Right ventricle myocardium inferior (tissue), 1 donor: ENCODE measurements around the gene C11orf21. TPM values are rescaled to one million over a fixed set of nuclear protein-coding genes. Genes with fewer than 3 reads are reported as not detected.
A peak's percentile ranks its signal among the peaks of the same experiment; 100 is the strongest.

Source experiments
- ATAC-seq: fragments of 200-7000 bp; cut with Tn5 transposase; one replicate; pipeline ENCODE4 v1.9.1; 2020; ENCODE audit warnings: mild to moderate bottlenecking, moderate library complexity
- DNase-seq: peaks from one replicate; pipeline ENCODE4 v3.0.0; 2021; ENCODE audit errors: missing footprints
- intact Hi-C: fragments of 100-400 bp; cut with DNase I; formaldehyde crosslinking; loops from one replicate; pipeline ENCODE4 v1.11.0; 2022
- total RNA-seq: library from RNA; stranded (reverse); fragmentation: NEBNext Ultra II Directional; extraction: Animal tissue kit (Norgen Biotek cat#: 25700); gene quantifications from one replicate; pipeline ENCODE4 v1.2.1, GENCODE V29; 2021
- donor health status: DM: no; HTN: yes; CAD: no; lungs with severe emphysema.

C11orf21 gene
- total RNA-seq, 1 donor from 2014 or later, result 47.1 TPM

DNA sequence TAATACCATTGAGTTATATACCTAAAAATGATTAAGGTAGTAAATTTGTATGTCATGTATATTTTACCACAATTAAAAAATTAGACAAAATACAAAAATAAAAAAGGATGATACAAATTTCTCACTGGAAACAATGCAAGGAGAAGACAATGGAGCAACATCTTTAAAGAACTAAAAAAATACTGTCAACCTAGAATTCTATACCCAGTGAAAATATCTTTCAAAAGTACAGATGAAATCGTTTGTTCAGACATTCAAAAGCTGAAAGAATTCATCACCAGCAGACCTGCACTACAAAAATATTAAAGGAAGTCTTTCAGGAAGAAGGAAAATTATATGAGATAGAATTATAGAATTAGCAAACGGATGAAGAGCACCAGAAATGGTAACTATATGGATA is 21.5 kb downstream of the C11orf21 start:
- intact Hi-C loops, result no loop called here
- ATAC-seq (no peak), DNase-seq (no peak)

DNA sequence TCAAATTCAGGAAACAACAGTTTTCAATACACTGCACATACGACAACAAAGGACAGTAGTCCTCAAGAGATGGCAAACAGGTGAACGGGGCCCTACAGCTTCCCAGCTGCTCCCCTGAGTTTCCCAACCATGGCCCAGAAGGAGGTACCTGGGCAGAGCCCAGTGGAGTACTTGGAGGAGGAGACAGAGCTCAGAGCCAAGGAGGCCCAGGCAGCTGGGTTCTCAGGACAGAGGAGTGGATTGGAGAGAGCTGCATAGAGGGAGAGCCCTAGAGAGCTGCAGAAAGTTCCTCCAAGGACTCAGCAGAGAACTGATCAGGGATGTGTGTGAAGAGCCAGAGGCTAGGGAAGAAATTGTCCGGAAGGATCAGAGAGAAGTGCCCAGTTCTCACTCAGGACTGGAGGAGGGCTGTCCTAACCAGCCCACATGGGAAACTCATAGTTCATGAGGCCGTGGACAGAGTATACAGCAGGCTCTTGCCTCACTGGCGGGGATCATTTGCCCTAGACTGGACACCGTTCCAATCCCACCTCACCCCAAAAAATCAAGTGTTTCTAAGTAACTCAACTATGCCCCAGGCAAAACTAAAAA is 23.7 kb downstream of the C11orf21 start:
- no peak for ATAC-seq
- DNase-seq, result no peak
- intact Hi-C loops, result no loop called here

DNA sequence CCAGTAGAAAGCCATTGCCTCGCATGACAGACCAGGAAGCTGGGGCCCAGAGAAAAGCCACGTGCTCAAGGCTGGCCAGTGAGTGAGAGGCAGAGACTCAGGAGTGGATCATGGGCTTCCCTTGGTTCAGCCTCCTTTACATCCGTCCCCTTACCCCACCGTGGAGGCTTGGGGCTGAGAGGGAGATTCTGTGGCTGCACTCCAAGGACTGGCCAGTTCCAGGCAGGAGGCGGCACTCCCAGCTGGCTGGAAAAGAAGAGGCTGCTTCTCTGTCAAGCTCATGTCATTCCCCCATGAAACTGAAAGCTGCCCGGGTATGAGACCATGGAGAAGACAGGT is 24.7 kb downstream of the C11orf21 start:
- intact Hi-C loops, result no loop called here
- ATAC-seq (no peak), DNase-seq (no peak)

DNA sequence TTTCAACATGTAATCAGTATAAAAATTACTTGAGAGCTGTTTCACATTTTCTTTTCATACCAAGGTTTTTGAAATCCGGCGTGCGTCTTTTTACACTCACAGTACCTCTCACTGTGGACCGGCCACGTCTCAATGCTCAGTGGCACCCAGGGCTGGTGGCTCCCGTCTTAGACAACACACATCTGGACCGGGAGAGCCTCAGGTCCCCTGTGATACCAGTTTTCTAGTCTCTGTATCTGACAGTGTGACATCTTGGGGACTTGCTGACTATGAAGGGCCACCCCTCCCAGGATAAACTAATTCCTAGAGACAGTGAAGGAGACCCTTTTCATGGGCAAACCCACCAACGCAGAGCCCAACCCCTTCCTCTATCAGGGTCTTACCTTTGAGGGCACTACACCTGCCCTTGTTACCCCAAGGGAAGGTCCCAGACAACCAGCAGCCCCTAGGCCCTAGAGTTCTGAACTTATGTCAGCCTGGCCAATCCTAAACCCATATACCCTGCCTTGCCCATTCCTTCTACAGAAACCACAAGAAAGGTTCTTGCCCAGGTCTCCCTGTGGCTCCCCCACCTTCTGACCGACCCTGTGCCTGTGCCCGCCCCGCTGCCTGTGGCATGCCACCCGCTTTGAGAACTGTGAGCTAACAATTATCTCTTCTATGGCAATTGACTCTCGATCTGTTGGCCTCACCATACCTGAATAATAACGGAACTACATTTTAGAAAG is 25.3 kb downstream of the C11orf21 start:
- no peak for DNase-seq
- intact Hi-C loops, result no loop called here
- ATAC-seq, result no peak

DNA sequence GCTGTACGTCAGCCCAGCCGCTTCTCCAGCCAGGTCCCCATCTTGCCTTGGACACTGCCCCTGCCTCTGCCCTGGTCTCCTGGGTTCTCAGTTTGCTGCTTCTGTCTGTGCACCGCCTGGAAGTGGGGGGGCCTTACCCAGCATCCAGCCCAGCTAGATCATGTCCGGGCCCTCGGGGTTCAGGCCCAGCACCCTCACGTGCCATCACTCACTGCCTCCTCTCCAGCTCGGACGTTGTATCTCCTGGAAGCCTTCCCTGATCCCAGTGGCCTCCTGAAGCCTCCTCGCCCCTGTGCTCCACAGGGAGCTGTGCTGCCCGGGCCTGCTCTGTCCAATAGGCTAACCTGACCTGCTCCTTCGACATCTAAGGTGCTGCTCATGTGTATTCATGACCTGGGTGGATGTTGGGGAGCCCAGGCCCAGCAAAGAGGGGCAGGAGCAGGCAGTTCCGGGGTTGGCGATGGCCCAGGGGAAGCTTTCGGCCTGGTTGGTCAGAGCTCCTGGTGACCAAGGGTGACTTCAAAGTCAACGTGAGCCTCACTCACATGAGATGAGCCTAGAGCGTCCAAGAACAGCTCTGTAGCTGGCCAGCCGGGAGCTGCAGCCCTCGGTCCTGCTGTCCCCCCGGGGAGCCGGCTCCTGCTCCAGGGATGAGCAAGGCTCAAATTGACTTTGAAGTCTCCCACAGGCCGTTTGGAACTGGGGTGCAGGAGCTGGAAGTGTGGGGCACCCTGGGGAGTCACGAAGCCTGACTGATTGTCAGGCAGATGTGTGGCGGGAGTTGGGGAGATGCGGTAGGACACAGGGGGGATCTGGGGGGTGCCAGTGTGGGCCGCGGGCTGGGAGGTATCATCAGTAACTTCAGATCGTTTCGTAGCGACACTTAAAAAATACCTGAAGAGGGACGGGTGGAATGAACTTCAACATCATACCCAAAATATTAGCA is 26.1 kb downstream of the C11orf21 start:
- intact Hi-C loops, result no loop called here
- DNase-seq (no peak), ATAC-seq (no peak)

DNA sequence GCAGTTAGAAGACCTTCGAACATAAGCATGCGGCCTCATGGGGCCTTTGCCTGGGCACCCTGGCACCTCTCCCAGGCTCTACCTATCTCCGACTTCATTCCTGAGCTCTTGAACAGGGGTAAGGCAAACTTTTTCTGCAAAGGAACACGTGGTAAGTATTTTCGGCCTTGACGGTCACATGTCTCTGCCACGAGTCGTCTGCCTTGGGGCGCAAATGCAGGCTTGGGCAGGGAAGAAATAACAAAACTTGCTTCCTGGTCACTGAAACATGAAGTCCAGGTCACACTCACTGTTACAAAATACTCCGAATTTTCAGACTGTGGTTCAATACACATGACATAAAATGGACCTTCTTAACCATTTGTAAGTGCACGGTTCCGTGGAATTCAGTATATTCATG is 27.9 kb downstream of the C11orf21 start:
- ATAC-seq (no peak), DNase-seq (no peak)
- intact Hi-C loops, result no loop called here

DNA sequence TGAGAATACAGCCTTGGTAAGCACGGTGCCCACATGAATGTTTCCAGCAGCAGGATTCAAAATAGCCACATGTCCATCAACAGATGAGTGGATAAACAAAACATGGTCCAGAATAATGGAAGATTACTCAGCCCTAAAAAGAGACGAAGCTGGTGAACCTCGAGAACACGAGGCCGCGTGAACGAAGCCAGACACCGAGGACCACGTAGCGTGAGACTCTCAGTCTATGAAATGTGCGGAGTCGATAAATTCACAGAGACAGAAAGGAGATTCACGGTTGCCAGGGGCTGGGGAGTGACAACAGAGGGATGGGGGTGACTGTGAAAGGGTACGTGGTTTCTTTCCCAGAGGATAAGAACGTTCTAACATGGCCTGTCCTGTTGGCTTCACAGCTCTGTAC is 28.4 kb downstream of the C11orf21 start:
- intact Hi-C loops, result no loop called here
- DNase-seq (no peak), ATAC-seq (no peak)

DNA sequence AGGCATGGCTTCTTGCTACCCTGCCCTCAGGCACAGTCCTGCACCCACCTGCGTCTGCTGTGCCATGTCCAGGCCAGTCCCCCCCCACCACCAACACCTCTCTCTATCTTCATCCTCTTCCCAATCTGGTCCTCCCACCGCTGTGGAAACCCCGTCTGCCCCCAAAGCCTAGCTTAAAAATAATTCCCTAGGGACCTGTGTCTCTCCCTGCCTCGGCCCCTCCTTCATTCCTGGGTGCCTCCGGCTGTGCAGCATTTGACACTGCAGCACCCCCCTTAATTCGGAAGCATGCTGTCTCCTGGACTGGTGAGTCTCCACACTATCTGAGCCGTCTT is 28.8 kb downstream of the C11orf21 start:
- ATAC-seq (no peak), DNase-seq (no peak)
- intact Hi-C loops, result no loop called here

DNA sequence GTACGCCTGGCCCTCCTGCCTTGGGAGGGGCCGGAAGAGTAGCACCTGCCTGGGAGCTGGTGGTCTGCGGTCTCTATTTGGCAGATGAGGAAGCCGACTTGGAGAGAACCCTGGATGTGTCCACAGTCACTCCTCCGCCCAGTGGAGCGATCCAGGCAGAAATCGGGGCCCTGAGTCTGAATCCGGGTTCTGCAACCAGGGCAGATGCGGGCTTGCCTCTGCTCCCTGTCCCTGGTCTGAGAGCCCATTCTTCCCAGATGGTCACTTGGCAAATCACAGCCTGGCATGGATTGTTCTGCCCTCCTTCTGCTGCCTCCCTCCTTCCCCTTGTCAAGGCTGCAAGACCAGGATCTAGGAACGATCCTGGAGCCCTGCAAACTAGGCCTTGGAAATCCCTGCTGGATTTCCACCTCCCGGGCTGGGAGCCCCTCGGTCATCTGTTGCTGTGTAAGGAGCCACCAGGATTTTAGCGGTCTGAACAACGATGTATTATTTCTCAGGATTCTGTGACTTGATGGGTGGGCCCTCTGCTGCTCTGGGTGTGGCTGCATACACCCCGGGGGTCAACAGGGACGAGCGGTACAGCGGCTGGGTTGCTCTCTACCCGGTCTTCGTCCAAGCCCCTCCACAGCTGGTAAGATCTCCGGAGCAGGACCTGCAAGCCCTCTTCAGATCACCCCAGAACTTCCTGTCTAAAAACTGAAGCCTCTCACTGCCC is 29.3 kb downstream of the C11orf21 start:
- no peak for DNase-seq

DNA sequence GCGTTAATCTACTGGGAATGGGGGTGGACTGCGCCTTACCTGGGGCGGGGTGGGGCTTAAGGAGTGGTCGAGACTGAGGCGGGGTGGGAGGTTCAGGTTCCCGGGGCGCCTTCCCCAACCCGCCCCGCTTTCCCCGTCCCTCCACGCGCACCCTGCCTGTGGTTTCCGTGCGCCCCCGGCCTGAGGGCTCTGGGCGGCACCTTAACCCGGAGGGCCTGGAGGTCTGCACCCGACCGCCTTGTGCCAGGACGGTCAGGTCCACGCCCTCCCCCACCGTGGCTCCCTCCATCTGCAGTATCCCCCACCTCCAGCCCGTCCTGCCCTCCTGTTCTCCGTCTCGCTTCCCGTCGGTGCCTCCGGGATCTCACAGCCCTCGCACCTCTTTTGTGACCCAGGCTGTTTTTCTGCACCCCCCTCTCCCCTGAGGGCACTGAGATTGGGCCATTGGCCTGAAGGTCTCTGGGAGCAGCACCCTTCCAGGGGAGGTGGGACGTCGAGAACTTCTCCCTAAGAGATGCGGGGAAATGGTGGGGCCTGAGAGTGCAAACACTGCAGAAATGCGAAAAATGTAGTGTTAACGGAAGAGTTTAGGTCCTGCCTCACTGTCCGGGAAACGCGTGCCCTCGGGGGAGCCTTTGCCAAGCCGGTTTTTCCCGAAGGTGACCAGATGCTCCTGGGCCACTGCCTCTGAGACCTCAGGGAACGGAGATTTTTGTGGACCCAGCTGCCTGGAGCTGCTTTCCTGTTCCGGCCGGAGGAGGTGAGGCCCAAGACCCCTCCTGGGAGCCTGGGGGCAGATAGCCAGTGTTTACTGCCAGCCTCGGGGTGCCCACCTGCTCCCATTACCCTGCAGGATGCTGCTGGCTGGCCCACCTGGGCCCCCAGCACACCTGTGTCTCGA is 30.1 kb downstream of the C11orf21 start:
- DNase-seq (no peak), ATAC-seq (no peak)
- intact Hi-C loops, result no loop called here

More for the DNA sequence above, 29.3 kb downstream of the C11orf21 start:
- ATAC-seq, result no peak
- intact Hi-C loops, result no loop called here

DNA sequence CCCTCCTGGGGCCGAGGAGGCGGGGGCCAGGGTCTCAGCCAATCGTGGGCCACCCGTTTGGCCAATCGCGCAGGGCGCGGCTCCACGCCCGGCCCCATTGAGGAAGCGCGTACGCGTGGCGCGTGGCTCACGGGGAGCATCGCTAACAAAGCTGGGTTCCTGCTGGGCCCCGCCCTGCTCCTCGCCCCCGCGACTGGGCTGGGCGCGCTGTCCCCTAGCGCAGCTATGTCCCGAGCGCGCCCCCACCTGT is 30.7 kb downstream of the C11orf21 start:
- DNase-seq (peak; percentile 85), ATAC-seq (peak; percentile 38)
- intact Hi-C loops, result no loop called here

DNA sequence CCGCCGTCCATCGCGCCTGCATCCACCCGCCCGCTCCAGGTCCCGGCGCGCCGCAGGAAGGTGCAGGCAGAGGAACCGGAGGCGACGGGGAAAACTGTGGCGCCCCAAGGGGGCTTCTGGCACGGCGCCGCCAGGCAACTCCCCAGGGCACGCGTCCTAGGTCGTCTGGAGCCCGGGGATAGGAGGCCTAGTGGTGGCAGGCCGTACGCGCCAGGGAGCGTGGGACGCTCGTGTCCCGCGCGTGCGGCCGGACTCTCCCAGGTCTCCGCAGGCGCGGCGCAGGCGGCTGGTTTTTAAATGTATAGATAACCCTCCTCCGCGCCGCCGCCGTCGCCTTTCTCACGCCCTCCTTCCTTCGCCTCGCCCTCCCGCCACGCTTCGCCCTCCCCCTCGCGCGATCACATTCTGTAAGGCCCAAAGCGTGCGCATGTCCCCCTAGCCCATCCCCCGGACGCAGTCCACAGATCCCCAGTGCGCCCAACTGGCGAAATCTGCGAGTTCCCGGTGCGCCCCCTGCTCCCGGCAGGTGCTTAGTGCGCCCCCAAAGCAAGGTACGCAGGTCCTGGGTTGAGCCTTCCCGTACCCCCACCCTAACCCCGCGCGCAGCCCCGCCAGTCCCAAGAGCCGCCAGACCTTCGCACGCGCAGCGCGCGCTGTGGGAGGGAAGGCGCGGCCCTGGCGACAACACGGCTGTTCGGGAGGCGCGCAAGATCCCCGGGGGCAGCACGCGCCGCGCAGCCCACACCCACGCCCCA is 31.2 kb downstream of the C11orf21 start, which contains the start of gene ASCL2:
ASCL2 (minus strand) TSS at position 267 of the 755 bp plus-strand sequence; CDS start at position 11, 256 bp downstream.
- no peak for ATAC-seq
- peak; percentile 68 for DNase-seq
- intact Hi-C loops, result no loop called here

DNA sequence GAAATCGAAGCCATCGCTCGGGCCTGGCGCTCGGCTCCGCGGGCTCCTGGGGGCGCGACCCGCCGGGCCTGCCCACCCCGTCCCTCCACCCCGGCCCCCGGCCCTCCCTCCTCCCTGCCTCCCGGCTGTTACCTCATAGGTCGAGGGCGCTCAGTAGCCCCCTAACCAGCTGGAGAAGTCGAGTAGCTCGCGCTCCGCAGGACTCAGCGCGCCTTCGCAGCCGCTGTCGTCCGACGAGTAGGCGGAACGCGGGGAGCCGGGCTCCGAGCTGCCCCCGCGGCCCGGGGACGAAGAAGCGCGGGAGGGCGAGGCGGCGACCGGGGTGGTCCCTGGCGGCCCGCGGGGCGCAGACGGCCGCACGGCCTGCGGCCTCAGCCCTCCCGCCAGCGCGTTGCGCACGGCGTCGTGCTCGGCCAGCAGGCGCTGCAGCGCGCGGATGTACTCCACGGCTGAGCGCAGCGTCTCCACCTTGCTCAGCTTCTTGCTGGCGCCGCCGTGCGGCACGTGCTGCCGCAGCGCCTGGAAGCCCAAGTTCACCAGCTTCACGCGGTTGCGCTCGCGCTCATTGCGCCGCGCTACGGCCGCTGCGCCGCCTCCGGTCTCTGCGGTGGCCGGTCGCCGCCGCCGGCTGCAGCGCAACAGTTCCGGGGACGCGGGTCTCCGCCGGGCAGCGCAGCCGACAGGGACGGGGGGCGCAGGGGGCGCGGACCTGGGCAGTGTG is 32.0 kb downstream of the C11orf21 start:
- ATAC-seq (peak; percentile 53), DNase-seq (peak; percentile 82)
- intact Hi-C loops, result loop anchor here (5.0 kb wide), 1 partner anchor 67 kb away; no protein-coding TSS in a partner anchor

DNA sequence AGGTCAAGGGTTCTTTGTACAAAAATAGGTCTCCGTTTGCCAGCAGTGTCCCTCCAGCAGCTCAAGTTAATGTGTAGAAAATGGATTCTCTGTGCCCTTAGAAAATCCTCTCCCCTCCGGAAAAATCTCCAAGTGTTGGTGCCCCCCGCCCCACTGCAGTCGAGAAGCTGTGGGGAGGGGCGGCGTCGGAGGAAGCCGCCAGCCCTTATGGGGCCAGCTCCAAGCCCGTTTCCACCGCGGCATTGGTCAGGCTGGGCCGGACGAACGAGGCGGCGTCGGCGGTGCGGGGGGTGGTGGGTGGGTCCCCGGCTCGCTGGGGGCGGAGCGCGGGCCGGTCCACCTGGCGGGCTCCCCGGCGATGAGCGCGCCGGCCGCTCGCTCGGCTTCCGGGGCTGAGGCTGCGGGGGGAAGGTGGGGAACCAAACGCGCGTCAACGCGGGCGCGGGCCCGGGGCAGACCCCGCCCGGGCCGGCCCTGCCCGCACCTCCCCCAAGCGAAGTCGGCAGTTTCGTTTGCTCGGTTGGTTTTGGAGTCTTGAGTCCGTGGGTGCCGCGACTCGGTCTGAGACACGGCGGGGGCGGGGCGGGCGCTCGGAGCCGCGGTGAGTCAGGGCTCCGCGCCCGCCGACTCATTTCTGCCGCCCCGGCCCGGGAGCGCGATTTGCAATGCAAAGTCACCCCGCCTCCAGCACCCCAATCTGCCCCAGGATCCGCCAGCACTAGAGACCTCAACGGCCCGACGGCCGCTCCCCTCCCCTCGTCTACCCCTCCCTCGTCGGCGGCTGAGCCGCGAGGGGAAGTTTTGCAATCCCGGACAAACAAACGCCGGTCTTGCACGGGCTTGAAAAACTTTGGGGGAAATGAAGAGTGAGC is 32.8 kb downstream of the C11orf21 start:
- ATAC-seq (peak; percentile 13), DNase-seq (peak; percentile 88)
- intact Hi-C loops, result loop anchor here (5.0 kb wide), 1 partner anchor 67 kb away; no protein-coding TSS in a partner anchor

DNA sequence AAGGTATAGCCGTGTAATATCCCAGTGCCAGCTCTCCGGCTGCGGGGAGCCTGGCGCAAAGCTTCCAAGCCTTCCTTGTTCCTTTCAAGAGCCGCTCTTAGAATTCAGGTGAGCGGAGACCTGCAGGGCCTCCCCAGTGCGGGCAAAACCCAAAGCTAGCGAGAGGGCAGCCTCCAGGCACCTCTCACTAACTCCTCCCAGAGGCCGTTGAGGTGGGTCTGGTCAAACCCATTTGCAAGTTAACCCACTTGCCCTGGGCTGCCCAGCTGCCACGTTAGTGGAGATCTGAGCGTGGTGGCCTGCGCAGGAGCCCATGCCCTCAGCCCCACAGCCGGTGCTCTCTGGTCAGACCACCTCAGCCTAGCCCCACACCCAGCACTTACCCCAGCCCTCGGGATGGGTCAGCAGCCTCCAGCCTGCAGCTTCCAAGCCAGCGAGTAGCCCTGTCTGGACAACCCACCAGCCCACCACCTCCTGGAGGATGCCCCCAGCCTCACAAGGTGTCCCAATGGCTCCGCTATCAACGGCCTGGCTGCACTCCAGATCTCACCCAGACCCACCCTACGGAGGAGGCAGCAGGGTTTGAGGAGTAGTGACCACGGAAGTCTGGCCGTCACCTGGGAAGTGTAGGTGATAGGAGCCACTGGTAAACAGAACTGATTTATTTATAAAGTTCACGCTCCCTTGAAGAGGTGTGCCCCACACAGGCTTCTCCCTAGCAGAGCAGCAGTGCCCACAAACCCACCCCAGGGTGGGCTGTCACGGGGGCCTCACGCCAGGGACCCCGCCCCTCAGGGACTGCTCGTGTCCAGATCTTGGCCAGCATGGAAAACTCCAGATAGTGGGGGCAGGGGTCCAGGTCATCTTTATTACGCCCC is 33.6 kb downstream of the C11orf21 start:
- ATAC-seq (no peak), DNase-seq (no peak)
- intact Hi-C loops, result loop anchor here (5.0 kb wide), 1 partner anchor 66 kb away; no protein-coding TSS in a partner anchor
